IMR-90 (cell line): ENCODE results near the gene PEF1. TPM values are rescaled to one million over a fixed set of nuclear protein-coding genes. Genes with fewer than 3 reads are reported as not detected.

Experiments used
- ATAC-seq: fragments of 200-7000 bp; cut with Tn5 transposase; 2 replicates; pipeline ENCODE4 v1.9.1; 2020; ENCODE audit warnings: low read depth, mild to moderate bottlenecking, moderate library complexity
- BruUV-seq: library from RNA; stranded (reverse); fragments of 400-500 nt; replicated peaks from 2 replicates; lab custom pipeline; 2021; lab: Mats Ljungman, UMichigan
- CTCF ChIA-PET: fragments of 300-600 bp; formaldehyde crosslinking; extraction: SDS; loops from one replicate; lab custom pipeline; 2021; ENCODE audit warnings: antibody characterized with exemption; lab: Yijun Ruan, JAX
- POLR2A ChIA-PET: fragments of 300-600 bp; sonication (Branson Sonifier 250); formaldehyde crosslinking; loops from one replicate; lab custom pipeline; 2022; ENCODE audit warnings: antibody characterized with exemption; ENCODE audit not compliant: unreplicated experiment; lab: Charles Lee
- DNase-seq: peaks from one replicate; pipeline ENCODE4 v3.0.0; 2013
- H2AFZ ChIP-seq: replicated peaks from 2 replicates; pipeline ENCODE3; 2013; ENCODE audit warnings: low read length, mild to moderate bottlenecking; ENCODE audit not compliant: poor library complexity
- H2AK5ac ChIP-seq: 2 replicates; pipeline ENCODE4 v1.6.1; 2013; ENCODE audit warnings: low read depth, low read length, inconsistent platforms
- H2AK9ac ChIP-seq: replicated peaks from 2 replicates; pipeline ENCODE3; 2013; ENCODE audit warnings: mild to moderate bottlenecking, low read depth, low read length, moderate library complexity; ENCODE audit not compliant: poor library complexity
- H2BK120ac ChIP-seq: 2 replicates; pipeline ENCODE4 v1.6.1; 2013; ENCODE audit warnings: low read depth, low read length, inconsistent platforms
- H2BK15ac ChIP-seq: 3 replicates; pipeline ENCODE4 v1.6.1; 2013; ENCODE audit warnings: low read depth, low read length, inconsistent platforms
- H2BK20ac ChIP-seq: 2 replicates; pipeline ENCODE4 v1.6.1; 2013; ENCODE audit warnings: low read depth, mild to moderate bottlenecking, inconsistent platforms, low read length, moderate library complexity
- H2BK5ac ChIP-seq: 2 replicates; pipeline ENCODE4 v1.6.1; 2013; ENCODE audit warnings: mild to moderate bottlenecking, low read depth, low read length, inconsistent platforms; ENCODE audit not compliant: poor library complexity, severe bottlenecking
- H3K14ac ChIP-seq: replicated peaks from 2 replicates; pipeline ENCODE4 v1.6.1; 2013; ENCODE audit warnings: low read depth, low read length, inconsistent platforms
- H3K18ac ChIP-seq: 2 replicates; pipeline ENCODE4 v1.6.1; 2013; ENCODE audit warnings: low read depth, low read length, control low read depth
- H3K23ac ChIP-seq: 2 replicates; pipeline ENCODE4 v1.6.1; 2013; ENCODE audit warnings: low read depth, low read length, inconsistent platforms
- H3K27ac ChIP-seq: 2 replicates; pipeline ENCODE4 v1.5.1; 2013; ENCODE audit warnings: mild to moderate bottlenecking, control low read depth, low read length; ENCODE audit not compliant: insufficient read depth
- H3K27me3 ChIP-seq: 2 replicates; pipeline ENCODE4 v1.6.1; 2013; ENCODE audit warnings: low read length; ENCODE audit not compliant: control insufficient read depth, insufficient read depth
- H3K36me3 ChIP-seq: 2 replicates; pipeline ENCODE4 v1.6.1; 2013; ENCODE audit warnings: low read length, mixed read lengths; ENCODE audit not compliant: control insufficient read depth, insufficient read depth
- H3K4ac ChIP-seq: 2 replicates; pipeline ENCODE4 v1.6.1; 2013; ENCODE audit warnings: low read depth, low read length, inconsistent platforms
- H3K4me1 ChIP-seq: 2 replicates; pipeline ENCODE4 v1.6.1; 2013; ENCODE audit warnings: low read length, mixed read lengths; ENCODE audit not compliant: control insufficient read depth, insufficient read depth
- H3K4me2 ChIP-seq: 2 replicates; pipeline ENCODE4 v1.6.1; 2013; ENCODE audit warnings: low read depth, mild to moderate bottlenecking, control low read depth, low read length, moderate library complexity
- H3K4me3 ChIP-seq: 2 replicates; pipeline ENCODE4 v1.5.1; 2013; ENCODE audit warnings: low read depth, mild to moderate bottlenecking, control low read depth, low read length, moderate library complexity; ENCODE audit not compliant: insufficient read depth
- H3K56ac ChIP-seq: 2 replicates; pipeline ENCODE4 v1.6.1; 2013; ENCODE audit warnings: low read length, inconsistent platforms; ENCODE audit not compliant: insufficient read depth; ENCODE audit errors: extremely low read depth
- H3K79me1 ChIP-seq, 2 experiments: 2 replicates each; pipeline ENCODE4 v1.6.1; 2013; ENCODE audit warnings: low read length in 2 of 2, inconsistent platforms in 1 of 2, low read depth in 1 of 2
- H3K9ac ChIP-seq: 2 replicates; pipeline ENCODE4 v1.6.1; 2013; ENCODE audit warnings: low read depth, low read length, control low read depth
- H3K9me1 ChIP-seq: 2 replicates; pipeline ENCODE4 v1.6.1; 2013; ENCODE audit warnings: low read length, inconsistent platforms; ENCODE audit not compliant: insufficient read depth
- H3K9me3 ChIP-seq: 2 replicates; pipeline ENCODE4 v1.6.1; 2013; ENCODE audit warnings: low read length; ENCODE audit not compliant: control insufficient read depth, insufficient read depth
- H4K20me1 ChIP-seq: 2 replicates; pipeline ENCODE4 v1.6.1; 2013; ENCODE audit warnings: low read length, inconsistent platforms; ENCODE audit not compliant: insufficient read depth
- H4K5ac ChIP-seq: 2 replicates; pipeline ENCODE4 v1.6.1; 2013; ENCODE audit warnings: mild to moderate bottlenecking, low read depth, low read length, control low read depth
- H4K8ac ChIP-seq, 2 experiments: 2 replicates each; pipeline ENCODE4 v1.6.1; 2013; ENCODE audit warnings: low read depth in 2 of 2, low read length in 2 of 2, control low read depth in 1 of 2, inconsistent platforms in 1 of 2
- H4K91ac ChIP-seq: 2 replicates; pipeline ENCODE4 v1.6.1; 2013; ENCODE audit warnings: low read depth, low read length, inconsistent platforms; ENCODE audit not compliant: insufficient read depth
- BHLHE40 ChIP-seq: fragments of 150-350 bp; IDR thresholded peaks from 2 replicates; pipeline ENCODE4 v1.6.1; 2016; ENCODE audit warnings: mild to moderate bottlenecking, low read depth, low read length
- FOS ChIP-seq: fragments of 150-350 bp; IDR thresholded peaks from 2 replicates; pipeline ENCODE4 v1.6.1; 2016; ENCODE audit warnings: low read depth, low read length
- MAFK ChIP-seq: IDR thresholded peaks from 2 replicates; pipeline ENCODE4 v1.6.1; 2012; ENCODE audit warnings: low read depth, low read length, improper control_type of control experiment
- MAZ ChIP-seq: IDR thresholded peaks from 2 replicates; pipeline ENCODE4 v1.6.1; 2012; ENCODE audit warnings: low read depth, mild to moderate bottlenecking, low read length, improper control_type of control experiment, moderate library complexity, borderline replicate concordance
- MXI1 ChIP-seq: IDR thresholded peaks from 2 replicates; pipeline ENCODE4 v1.6.1; 2012; ENCODE audit warnings: low read depth, mild to moderate bottlenecking, low read length, moderate library complexity, borderline replicate concordance
- RAD21 ChIP-seq: IDR thresholded peaks from 2 replicates; pipeline ENCODE4 v1.6.1; 2012; ENCODE audit warnings: low read length, improper control_type of control experiment
- RFX5 ChIP-seq: IDR thresholded peaks from 2 replicates; pipeline ENCODE4 v1.8.0; 2012; ENCODE audit warnings: low read depth, mild to moderate bottlenecking, low read length, moderate library complexity
- SMC3 ChIP-seq: fragments of 150-350 bp; IDR thresholded peaks from 2 replicates; pipeline ENCODE4 v1.6.1; 2016; ENCODE audit warnings: low read depth, mild to moderate bottlenecking, antibody characterized with exemption, low read length, moderate library complexity
- WGBS, 2 experiments: methylation state at CpG; one replicate each; pipeline versions ENCODE4 v1.1.5 to v1.1.7; 2013; ENCODE audit warnings: missing lambda C conversion rate in 2 of 2; ENCODE audit not compliant: insufficient read length in 1 of 2; ENCODE audit errors: extremely low coverage in 2 of 2; 5-methylcytosine and 5-hydroxymethylcytosine counted together
- dilution Hi-C: fragments of 300-500 bp; cut with HindIII; formaldehyde crosslinking; loops from one replicate; pipeline ENCODE4 v1.14.3; 2018; ENCODE audit warnings: low sequenced_read_pairs; ENCODE audit not compliant: unreplicated experiment
- in situ Hi-C: fragments of 300-500 bp; cut with MboI; formaldehyde crosslinking; loops from 3 replicates; pipeline ENCODE4 v1.14.3; 2019; ENCODE audit warnings: low sequenced_read_pairs, inconsistent platforms, mixed read lengths
- intact Hi-C: fragments of 100-400 bp; cut with micrococcal nuclease; formaldehyde crosslinking; loops from 2 replicates; pipeline ENCODE4 v1.10.0; 2022
- polyA plus RNA-seq, 3 experiments: library from polyadenylated mRNA; depleted of rRNA; stranded (reverse); fragments of >200 nt; gene quantifications; 2 replicates each; pipeline ENCODE4 v1.2.3, GENCODE V29; 2012; ENCODE audit warnings: low replicate concordance in 1 of 3
- total RNA-seq: library from RNA; depleted of rRNA; stranded (reverse); fragments of >200 nt; gene quantifications from 2 replicates; pipeline ENCODE4 v1.2.3, GENCODE V29; 2012
- TF ChIP-seq, protein P1 (sequence below): conservative IDR thresholded peaks from 2 replicates; pipeline ENCODE4 v1.5.1; 2012; ENCODE audit warnings: mild to moderate bottlenecking, low read depth, low read length, improper control_type of control experiment
- TF ChIP-seq, protein P2 (sequence below): fragments of 150-350 bp; IDR thresholded peaks from 2 replicates; pipeline ENCODE4 v1.6.1; 2017; ENCODE audit warnings: mild to moderate bottlenecking, antibody characterized with exemption, low read length, low read depth
- TF ChIP-seq, protein P3 (sequence below): fragments of 150-350 bp; IDR thresholded peaks from 2 replicates; pipeline ENCODE4 v1.6.1; 2016; ENCODE audit warnings: low read depth, mild to moderate bottlenecking, low read length, moderate library complexity, borderline replicate concordance

PEF1 gene
- total and polyA plus RNA-seq, 2 of the 4 experiments (the other 2 are of a cell fraction) = 84.2 to 104 TPM

DNA sequence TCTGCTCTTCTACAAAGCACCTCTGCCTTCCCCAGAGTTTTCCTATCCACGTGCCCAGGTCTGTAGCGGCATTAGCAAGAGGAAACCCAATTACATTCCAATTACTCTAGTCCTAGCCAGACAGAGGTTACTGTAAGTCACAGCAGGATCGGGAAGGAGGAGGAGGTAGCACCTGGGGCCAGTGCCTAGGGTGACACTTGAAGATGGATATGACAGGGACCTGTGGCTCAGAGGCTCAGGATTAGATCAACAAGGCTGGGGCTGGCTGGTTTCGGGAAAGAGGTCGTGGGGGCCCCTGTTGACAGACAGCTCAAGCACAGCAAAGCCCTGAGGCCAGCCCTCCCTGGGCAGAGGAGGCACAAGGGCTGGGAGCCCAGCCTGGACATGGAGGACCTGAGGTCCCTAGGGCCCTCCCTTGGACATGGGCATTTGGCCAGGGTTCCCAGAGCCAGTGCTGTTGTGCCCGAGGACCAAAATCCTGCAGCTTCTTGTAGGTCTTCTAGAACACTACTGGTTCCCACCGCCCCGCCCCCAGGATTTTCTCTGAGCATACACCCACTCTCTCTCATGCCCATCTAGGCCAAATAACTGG is 30.2 kb downstream of the PEF1 start:
- Histone ChIP-seq H3K14ac (no peak overlapping the region), H3K4me1 (no peaks in the 10 kb centered on the region; the same call in 1 of the 2 replicates), H2AFZ (peak overlapping the region; percentile 58), H3K27me3 (peaks cover 40% of the 10 kb centered on the region), H3K4me2 (no peak overlapping the region), H3K9me1 (0 out of 2 replicates have a peak, but pooled peaks cover 6% of the 10 kb centered on the region), H2BK120ac (no peak overlapping the region), H4K5ac (no peak overlapping the region), H4K91ac (no peak overlapping the region), H3K9ac (no peak overlapping the region), H2BK15ac (no peak overlapping the region), H2BK20ac (no peak overlapping the region), H4K20me1 (no peaks in the 10 kb centered on the region), H3K4me3 (no peak overlapping the region), H3K36me3 (no peaks in the 10 kb centered on the region), H3K4ac (no peak overlapping the region), H3K27ac (no peak overlapping the region), H3K18ac (no peak overlapping the region), H2AK9ac (no peak overlapping the region), H2AK5ac (no peak overlapping the region), H3K79me1 (no peaks in the 10 kb centered on the region), H3K9me3 (no peaks in the 10 kb centered on the region), H4K8ac (no peak overlapping the region), H3K23ac (no peak overlapping the region), H2BK5ac (no peak overlapping the region), H3K56ac (no peak overlapping the region)
- ATAC-seq (no peak), DNase-seq (no peak)
- intact Hi-C loops (no loop called here), in situ Hi-C loops (loop anchor here (10.0 kb wide), 1 partner anchor 50 kb away; no protein-coding TSS in a partner anchor), dilution Hi-C loops (no loop called here)
- BruUV-seq = no TSS peak
- ChIA-PET CTCF (no interaction called here), POLR2A (no interaction called here)
- TF ChIP-seq BHLHE40 (no peak), MAZ (no peak), RFX5 (no peak), MXI1 (no peak), SMC3 (no peak), RAD21 (no peak), FOS (no peak), MAFK (no peak)
- TF ChIP-seq, protein P1, sequence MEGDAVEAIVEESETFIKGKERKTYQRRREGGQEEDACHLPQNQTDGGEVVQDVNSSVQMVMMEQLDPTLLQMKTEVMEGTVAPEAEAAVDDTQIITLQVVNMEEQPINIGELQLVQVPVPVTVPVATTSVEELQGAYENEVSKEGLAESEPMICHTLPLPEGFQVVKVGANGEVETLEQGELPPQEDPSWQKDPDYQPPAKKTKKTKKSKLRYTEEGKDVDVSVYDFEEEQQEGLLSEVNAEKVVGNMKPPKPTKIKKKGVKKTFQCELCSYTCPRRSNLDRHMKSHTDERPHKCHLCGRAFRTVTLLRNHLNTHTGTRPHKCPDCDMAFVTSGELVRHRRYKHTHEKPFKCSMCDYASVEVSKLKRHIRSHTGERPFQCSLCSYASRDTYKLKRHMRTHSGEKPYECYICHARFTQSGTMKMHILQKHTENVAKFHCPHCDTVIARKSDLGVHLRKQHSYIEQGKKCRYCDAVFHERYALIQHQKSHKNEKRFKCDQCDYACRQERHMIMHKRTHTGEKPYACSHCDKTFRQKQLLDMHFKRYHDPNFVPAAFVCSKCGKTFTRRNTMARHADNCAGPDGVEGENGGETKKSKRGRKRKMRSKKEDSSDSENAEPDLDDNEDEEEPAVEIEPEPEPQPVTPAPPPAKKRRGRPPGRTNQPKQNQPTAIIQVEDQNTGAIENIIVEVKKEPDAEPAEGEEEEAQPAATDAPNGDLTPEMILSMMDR = no peak
- TF ChIP-seq, protein P2, sequence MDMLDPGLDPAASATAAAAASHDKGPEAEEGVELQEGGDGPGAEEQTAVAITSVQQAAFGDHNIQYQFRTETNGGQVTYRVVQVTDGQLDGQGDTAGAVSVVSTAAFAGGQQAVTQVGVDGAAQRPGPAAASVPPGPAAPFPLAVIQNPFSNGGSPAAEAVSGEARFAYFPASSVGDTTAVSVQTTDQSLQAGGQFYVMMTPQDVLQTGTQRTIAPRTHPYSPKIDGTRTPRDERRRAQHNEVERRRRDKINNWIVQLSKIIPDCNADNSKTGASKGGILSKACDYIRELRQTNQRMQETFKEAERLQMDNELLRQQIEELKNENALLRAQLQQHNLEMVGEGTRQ = no peak
- TF ChIP-seq, protein P3, sequence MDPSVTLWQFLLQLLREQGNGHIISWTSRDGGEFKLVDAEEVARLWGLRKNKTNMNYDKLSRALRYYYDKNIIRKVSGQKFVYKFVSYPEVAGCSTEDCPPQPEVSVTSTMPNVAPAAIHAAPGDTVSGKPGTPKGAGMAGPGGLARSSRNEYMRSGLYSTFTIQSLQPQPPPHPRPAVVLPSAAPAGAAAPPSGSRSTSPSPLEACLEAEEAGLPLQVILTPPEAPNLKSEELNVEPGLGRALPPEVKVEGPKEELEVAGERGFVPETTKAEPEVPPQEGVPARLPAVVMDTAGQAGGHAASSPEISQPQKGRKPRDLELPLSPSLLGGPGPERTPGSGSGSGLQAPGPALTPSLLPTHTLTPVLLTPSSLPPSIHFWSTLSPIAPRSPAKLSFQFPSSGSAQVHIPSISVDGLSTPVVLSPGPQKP = no peak
- WGBS, 2 experiments = 67% methylated on average over 3 of the region's 8 CpGs; no CpG with 5 or more reads in 1 of the 2 experiments
